GM18861 (cell line): ENCODE results near the gene LCOR.
"Not testable (repeated sequence)": the region's sequence is repeated elsewhere in the genome, so short reads cannot be mapped to it uniquely, and the experiment has no call there.

Source experiments
- ATAC-seq: cut with Tn5 transposase; IDR thresholded peaks from one replicate; pipeline ENCODE4 v1.9.1; 2021; ENCODE audit not compliant: unreplicated experiment

The LCOR gene

DNA sequence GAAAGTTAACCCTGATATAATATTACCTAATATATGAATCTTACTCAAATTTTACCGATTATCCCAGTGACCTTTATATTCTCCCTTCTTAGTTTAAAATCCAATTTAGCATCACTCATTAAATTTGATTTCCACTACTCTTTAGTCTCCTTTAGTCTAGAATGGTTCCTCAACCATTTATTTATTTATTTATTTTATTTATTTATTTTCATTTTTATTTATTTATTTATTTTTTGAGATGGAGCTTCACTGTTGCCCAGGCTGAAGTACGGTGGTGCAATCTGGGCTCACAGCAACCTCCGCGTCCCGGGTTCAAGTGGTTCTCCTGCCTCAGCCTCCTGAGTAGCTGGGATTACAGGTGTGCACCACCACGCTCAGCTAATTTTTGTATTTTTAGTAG lies 92.8 kb downstream of the LCOR start:
- ATAC-seq, result no peak

DNA sequence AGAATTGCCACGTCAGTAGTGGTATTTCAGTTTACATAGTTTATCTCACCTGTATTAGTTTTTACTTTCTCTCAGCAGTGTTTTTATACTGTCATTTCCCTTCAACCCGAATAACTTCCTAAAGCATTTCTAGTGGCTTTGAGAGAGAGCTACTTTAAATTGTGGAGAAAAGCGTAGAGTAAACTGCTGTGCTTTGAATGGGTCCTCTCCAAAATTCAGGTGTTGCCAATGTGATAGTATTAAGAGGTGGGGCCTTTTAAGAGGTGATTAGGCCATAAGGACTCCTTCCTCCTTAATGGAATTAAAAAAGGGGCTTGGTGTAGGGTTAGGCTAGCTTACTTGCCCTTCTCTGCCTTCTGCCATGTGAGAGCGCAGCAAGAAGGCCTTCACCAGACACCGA lies 98.4 kb downstream of the LCOR start:
- no peak for ATAC-seq

GRCh38 chr10:96935148-96935547 lies 103.0 kb downstream of the LCOR start:
- no peak for ATAC-seq

DNA sequence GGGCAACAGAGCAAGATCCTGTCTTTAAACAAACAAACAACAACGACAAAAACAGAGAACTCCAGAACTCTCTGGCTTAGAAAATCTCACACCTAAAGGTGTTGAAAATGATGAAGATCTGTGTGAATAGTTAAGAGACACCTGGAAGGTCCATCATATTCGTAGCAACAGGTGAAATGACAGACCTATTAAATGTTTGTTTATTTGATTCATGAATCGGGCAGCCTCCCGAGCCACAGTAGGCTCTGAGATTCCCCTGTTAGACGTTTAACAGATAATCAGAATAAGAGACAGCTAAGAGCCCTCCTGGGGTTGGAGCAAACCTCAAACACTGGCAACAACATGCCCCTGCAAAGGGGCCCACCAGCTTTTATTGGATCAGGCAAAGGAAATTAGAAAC lies 103.7 kb downstream of the LCOR start:
- no peak for ATAC-seq

GRCh38 chr10:96943161-96943560 lies 111.1 kb downstream of the LCOR start:
- not testable (repeated sequence) for ATAC-seq

DNA sequence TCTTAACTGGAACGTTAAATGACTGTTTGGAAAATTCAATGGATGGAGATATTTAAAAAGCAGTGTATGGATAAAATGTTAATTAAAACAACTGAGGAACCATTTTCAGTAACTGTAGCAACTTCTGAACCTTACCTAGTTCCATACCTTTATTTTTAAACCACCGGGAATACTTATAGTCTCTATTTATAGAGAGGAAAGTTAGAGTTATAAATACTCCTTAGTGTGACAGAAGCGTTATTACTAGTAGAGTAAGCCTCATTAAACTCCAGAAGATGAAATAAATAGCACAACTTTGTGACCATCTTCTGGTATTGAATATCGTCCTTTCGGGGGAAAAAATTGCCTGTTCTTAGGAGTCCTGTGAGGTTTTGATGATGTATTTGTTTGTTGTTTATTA lies 114.9 kb downstream of the LCOR start:
- no peak for ATAC-seq

DNA sequence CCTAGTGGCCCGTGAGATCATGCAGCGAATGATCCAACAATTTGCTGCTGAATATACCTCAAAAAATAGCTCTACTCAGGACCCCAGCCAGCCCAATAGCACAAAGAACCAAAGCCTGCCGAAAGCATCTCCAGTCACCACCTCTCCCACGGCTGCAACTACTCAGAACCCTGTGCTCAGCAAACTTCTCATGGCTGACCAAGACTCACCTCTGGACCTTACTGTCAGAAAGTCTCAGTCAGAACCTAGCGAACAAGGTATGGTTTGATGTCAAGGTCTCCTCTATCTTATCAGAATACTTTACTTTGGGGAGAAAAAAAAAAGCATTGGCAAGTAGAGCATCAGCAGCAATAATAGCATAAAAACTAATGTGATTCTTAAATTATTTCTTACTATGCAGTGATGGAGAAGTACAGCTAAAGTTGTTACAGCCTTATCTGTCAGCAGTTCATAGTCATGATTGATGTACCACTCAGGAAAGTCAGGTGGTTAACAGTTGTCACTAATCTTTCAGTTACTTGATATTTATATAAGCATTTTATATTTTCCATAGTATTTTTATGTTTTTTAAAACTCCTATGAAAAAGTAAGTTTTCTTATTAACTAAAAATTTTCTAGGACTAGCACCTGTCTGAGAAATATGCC lies 117.1 kb downstream of the LCOR start:
- no peak for ATAC-seq

DNA sequence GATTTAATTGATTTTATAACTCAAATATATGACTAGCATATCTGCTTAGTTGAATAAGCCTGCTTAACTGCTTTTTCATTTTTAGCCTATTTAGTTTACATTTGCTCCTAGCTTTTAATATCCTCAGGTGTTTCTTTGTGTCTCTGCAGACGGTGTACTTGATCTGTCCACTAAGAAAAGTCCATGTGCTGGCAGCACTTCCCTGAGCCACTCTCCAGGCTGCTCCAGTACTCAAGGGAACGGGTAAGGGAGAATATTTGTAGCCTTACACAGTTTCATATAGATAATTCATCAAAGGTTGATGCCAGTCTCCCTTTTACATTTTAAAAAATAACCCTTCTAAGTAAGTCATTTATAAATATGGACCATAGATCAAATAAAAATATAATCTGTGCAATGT lies 119.9 kb downstream of the LCOR start:
- ATAC-seq, result no peak

- ATAC-seq, result no peak
Measured at GRCh38 chr10:96955794-96956193, 123.7 kb downstream of the LCOR start.

DNA sequence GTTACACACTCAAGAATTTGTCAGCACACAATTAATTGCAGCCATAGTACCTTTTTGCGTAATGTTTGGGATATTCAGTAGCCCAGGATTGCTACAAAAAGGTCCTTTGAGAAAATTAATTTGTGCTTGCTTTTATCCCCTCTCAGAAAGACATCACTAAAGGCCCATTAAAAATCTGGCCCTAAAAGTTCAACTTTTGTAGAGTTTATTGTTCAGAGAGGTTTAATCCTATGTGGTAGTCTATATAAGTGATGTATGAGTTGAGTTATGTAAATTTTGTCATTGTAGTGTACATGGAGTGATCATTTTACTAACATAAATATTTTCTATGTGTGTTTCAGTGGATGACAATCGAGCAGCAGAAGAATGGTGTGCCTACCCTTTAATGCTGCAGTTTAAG lies 126.0 kb downstream of the LCOR start:
- ATAC-seq, result no peak

DNA sequence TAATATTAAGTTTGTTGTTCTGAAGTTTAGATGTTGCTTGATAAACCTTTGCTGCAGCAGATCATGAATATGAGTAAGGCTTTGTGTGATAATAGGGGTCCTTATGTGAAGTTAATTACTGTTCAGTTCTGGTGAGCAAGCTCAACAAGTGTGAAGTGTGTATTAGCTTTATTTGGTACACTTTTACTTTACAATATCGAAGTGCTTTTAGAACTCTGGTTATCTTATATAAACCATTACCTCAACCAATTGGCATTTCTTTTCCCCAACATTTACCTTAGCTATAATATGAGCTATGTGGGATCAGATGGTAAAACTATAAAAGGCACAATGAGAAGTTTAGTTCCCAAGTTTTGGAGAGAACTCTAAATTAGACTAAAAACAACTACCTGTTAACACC lies 127.6 kb downstream of the LCOR start:
- no peak for ATAC-seq

GRCh38 chr10:96960872-96961271 lies 128.8 kb downstream of the LCOR start:
- no peak for ATAC-seq

GRCh38 chr10:96964131-96964530 lies 132.0 kb downstream of the LCOR start:
- no peak for ATAC-seq

DNA sequence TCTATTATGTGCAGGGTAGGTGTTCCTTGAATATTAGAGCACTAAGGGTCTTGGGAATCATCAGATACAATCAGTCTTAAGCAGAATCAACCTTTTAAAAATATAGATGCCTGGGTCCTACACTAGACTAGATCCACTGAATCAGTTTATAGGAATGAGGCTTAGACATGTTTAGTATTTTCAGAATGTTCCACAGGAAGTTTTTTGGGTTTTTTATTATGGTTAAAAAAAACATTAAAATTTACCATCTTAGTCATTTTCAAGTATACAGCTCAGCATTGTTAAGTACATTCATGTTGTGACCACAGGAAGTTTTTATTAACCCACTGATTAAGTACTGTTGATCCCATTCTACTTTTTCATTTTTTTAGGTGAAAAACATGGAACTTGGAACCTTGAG lies 135.7 kb downstream of the LCOR start:
- no peak for ATAC-seq

- ATAC-seq, result no peak
Measured at GRCh38 chr10:96968682-96969423, 136.8 kb downstream of the LCOR start.

DNA sequence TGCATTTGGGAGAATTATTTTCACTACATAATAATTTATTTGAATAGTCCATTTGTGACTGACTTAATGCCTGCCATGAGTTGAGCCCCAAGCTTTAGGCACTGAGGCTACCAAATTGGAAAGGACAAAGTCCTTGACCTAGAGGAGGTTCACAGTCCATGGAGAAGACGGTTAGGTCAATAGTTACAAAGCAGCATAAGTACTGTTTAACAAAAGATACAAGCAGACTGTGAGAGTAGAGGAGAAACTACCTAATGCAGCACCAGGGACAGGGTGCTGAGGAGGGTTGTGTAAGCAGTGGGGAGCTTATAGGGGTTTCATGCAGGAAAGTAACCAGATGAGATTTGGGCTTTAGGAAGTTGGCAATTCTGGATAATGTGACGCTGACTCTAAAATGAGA lies 139.2 kb downstream of the LCOR start:
- ATAC-seq, result no peak

DNA sequence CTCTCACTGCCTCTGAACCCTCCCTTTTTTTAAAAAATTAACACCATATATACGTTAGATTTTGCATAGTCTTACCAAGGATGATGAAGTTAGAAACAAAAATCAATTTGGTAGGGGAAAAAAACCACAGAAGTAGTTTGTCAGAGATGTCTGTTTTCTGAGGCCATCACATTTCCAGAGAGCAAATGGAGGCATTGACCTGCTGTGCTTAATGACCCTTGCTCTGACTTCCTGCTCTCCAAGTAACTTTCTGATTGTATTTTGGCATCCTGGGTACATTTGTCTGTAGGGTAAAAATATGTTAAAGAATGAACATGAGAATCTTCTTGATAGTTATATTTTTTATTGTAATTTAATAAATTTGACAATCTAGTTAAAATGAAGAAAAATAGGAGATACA lies 140.2 kb downstream of the LCOR start:
- ATAC-seq, result no peak

GRCh38 chr10:96973809-96974747 lies 142.0 kb downstream of the LCOR start:
- no peak for ATAC-seq

- ATAC-seq, result no peak
Measured at GRCh38 chr10:96975136-96975535, 143.0 kb downstream of the LCOR start.

- no peak for ATAC-seq
Measured at GRCh38 chr10:96978621-96979154, 146.6 kb downstream of the LCOR start.

- ATAC-seq, result no peak
Measured at GRCh38 chr10:96982149-96982930, 150.2 kb downstream of the LCOR start.
